Activated B cell treated with CpG ODN at 0.5 μM for 24 hours (primary cell): ENCODE data around the gene TMEM198. TPM values are rescaled to one million over a fixed set of nuclear protein-coding genes. Genes with fewer than 3 reads are reported as not detected.

Experiments used
- ATAC-seq: fragments of 200-7000 bp; cut with Tn5 transposase; one replicate; pipeline ENCODE4 v1.10.0; 2021; ENCODE audit warnings: low read depth, mild to moderate bottlenecking, moderate library complexity
- CTCF ChIA-PET: fragments of 350-600 bp; sonication (Branson Sonifier 250); formaldehyde crosslinking; loops from one replicate; lab custom pipeline; 2021; ENCODE audit warnings: antibody characterized with exemption; lab: Charles Lee
- POLR2A ChIA-PET: fragments of 350-600 bp; sonication (Branson Sonifier 250); formaldehyde crosslinking; loops from one replicate; lab custom pipeline; 2021; ENCODE audit warnings: antibody characterized with exemption; lab: Charles Lee
- DNase-seq: peaks from one replicate; pipeline ENCODE4 v3.0.0; 2022
- H3K27ac Mint-ChIP-seq: one replicate; pipeline ENCODE4 v1.8.0; 2020; ENCODE audit warnings: mixed read lengths
- H3K27me3 Mint-ChIP-seq: one replicate; pipeline ENCODE4 v1.8.0; 2021; ENCODE audit warnings: mixed read lengths
- H3K36me3 Mint-ChIP-seq: one replicate; pipeline ENCODE4 v1.8.0; 2021; ENCODE audit warnings: low read depth, mixed read lengths
- H3K4me1 Mint-ChIP-seq: one replicate; pipeline ENCODE4 v1.8.0; 2021; ENCODE audit warnings: mixed read lengths
- H3K4me3 Mint-ChIP-seq: one replicate; pipeline ENCODE4 v1.8.0; 2020; ENCODE audit warnings: mild to moderate bottlenecking, mixed read lengths
- H3K9me3 Mint-ChIP-seq: one replicate; pipeline ENCODE4 v1.8.0; 2020; ENCODE audit warnings: mixed read lengths
- CTCF ChIP-seq: fragments of 200-600 bp; IDR thresholded peaks from one replicate; pipeline ENCODE4 v1.8.0; 2022; ENCODE audit warnings: antibody characterized with exemption, mild to moderate bottlenecking
- intact Hi-C: fragments of 100-400 bp; cut with micrococcal nuclease; formaldehyde crosslinking; loops from one replicate; pipeline ENCODE4 v1.15.1; 2024
- total RNA-seq: library from RNA; stranded (reverse); gene quantifications from 2 replicates; pipeline ENCODE4 v1.2.3, GENCODE V29; 2022

The TMEM198 gene
- total RNA-seq, 1 donor from 2014 or later: 1.2 TPM

- peaks cover 29% of the 10 kb centered on the region for H3K27me3 Mint-ChIP-seq
- H3K4me3 Mint-ChIP-seq: no peak overlapping the region
- no peak for TF ChIP-seq CTCF
- ChIA-PET POLR2A (no interaction called here), CTCF (no interaction called here)
- DNase-seq: no peak
- no peaks in the 10 kb centered on the region for H3K4me1 Mint-ChIP-seq
- no peaks in the 10 kb centered on the region for H3K36me3 Mint-ChIP-seq
- H3K9me3 Mint-ChIP-seq: no peaks in the 10 kb centered on the region
- intact Hi-C loops: no loop called here
- ATAC-seq: no peak
- no peak overlapping the region for H3K27ac Mint-ChIP-seq
Measured at GRCh38 chr2:219562049-219563020, 18.5 kb downstream of the TMEM198 start.

- ChIA-PET POLR2A (no interaction called here), CTCF (no interaction called here)
- H3K36me3 Mint-ChIP-seq: no peaks in the 10 kb centered on the region
- H3K4me1 Mint-ChIP-seq: no peaks in the 10 kb centered on the region
- no peak overlapping the region for H3K4me3 Mint-ChIP-seq
- H3K27me3 Mint-ChIP-seq: peaks cover 37% of the 10 kb centered on the region
- intact Hi-C loops: no loop called here
- H3K27ac Mint-ChIP-seq: no peak overlapping the region
- TF ChIP-seq CTCF: no peak
- no peaks in the 10 kb centered on the region for H3K9me3 Mint-ChIP-seq
- ATAC-seq: no peak
- DNase-seq: no peak
Measured at GRCh38 chr2:219563271-219563928, 19.6 kb downstream of the TMEM198 start.

GRCh38 chr2:219565130-219566080 is 21.6 kb downstream of the TMEM198 start:
- Mint-ChIP-seq H3K4me1 (no peaks in the 10 kb centered on the region), H3K27ac (no peak overlapping the region), H3K36me3 (no peaks in the 10 kb centered on the region), H3K27me3 (peaks cover 46% of the 10 kb centered on the region), H3K4me3 (no peak overlapping the region), H3K9me3 (no peaks in the 10 kb centered on the region)
- ATAC-seq (no peak), DNase-seq (no peak)
- intact Hi-C loops: no loop called here
- ChIA-PET POLR2A (no interaction called here), CTCF (no interaction called here)
- TF ChIP-seq CTCF: no peak

- Mint-ChIP-seq H3K36me3 (no peaks in the 10 kb centered on the region), H3K27ac (no peak overlapping the region), H3K27me3 (peaks cover 43% of the 10 kb centered on the region), H3K4me3 (no peak overlapping the region), H3K9me3 (no peaks in the 10 kb centered on the region), H3K4me1 (no peaks in the 10 kb centered on the region)
- ChIA-PET POLR2A (no interaction called here), CTCF (no interaction called here)
- no peak for TF ChIP-seq CTCF
- intact Hi-C loops: no loop called here
- ATAC-seq (no peak), DNase-seq (no peak)
Measured at GRCh38 chr2:219566640-219567039, 22.8 kb downstream of the TMEM198 start.
